ENCODE measurements around the gene MPO.

Gene MPO

DNA sequence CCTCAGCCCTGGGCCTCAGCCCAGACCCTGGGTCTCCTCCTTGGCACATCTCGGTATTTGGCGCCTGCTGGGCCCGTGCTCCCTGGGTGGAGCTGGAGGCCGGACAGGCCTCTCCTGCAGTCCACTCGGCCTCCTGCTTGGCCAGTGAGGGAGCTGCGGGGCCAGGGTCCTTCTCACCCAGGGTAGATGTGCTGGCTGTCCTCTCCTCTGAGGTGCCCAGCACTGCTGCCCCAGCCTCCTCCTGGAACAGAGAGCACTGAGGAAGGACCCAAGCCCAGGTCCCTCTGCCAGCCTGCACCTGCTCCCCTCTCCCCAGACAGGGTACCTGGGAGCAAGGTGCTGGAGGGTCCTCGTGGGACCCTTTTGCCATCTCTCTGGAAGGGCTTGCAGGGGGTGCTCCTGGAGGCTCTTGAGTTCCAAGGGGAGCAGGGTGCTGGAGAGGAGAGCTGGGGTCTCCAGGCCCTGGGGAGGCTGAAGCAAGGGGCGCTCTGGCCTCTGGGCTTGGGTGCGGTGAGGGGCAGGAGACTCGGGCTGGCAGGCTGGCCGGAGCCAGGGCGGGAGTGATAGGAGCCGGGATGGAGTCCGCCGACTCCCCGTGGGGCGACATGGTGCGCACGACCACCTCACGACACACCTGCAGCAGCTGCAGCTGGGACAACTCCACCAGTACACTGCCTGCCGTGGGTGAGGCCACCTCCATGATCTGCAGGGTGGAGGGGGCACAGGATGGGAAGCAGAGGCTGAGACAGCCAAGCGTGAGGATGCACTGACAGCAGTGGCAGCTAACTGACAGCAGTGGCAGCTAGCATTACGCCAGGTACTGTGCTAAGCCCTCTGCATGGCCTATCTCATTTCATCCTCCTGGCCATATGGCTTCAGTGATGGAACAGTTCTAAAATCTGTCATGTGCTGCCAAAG is 30.0 kb upstream of the MPO start:
- Histone ChIP-seq H3K9me3 (ENCODE audit: control insufficient read depth, low read length) (no peaks in the 10 kb centered on the region), H3K4me1 (ENCODE audit: control insufficient read depth, insufficient read depth, low read length, poor library complexity, severe bottlenecking) (no peaks in the 10 kb centered on the region), H3K36me3 (ENCODE audit: control insufficient read depth, insufficient read depth, low read length) (no peaks in the 10 kb centered on the region), H3K4me3 (ENCODE audit: extremely low read depth, insufficient read depth, low read length, poor library complexity, severe bottlenecking) (no peak overlapping the region), H3K27ac (ENCODE audit: low read depth, low read length, severe bottlenecking) (no peak overlapping the region)
- WGBS, 2 experiments (ENCODE audit: insufficient coverage in 2 of 2), result 91 to 92% methylated on average over 19 to 23 of the region's 23 CpGs

- Histone ChIP-seq H3K9me3 (ENCODE audit: control insufficient read depth, low read length) (no peaks in the 10 kb centered on the region), H3K27ac (ENCODE audit: low read depth, low read length, severe bottlenecking) (no peak overlapping the region), H3K4me1 (ENCODE audit: control insufficient read depth, insufficient read depth, low read length, poor library complexity, severe bottlenecking) (no peaks in the 10 kb centered on the region), H3K36me3 (ENCODE audit: control insufficient read depth, insufficient read depth, low read length) (no peaks in the 10 kb centered on the region), H3K4me3 (ENCODE audit: extremely low read depth, insufficient read depth, low read length, poor library complexity, severe bottlenecking) (no peak overlapping the region)
- WGBS, 2 experiments (ENCODE audit: insufficient coverage in 2 of 2), result 79 to 88% methylated on average over 2 of the region's 5 CpGs
These were observed 29.2 kb upstream of the MPO start for GRCh38 chr17:58309918-58310259.

DNA sequence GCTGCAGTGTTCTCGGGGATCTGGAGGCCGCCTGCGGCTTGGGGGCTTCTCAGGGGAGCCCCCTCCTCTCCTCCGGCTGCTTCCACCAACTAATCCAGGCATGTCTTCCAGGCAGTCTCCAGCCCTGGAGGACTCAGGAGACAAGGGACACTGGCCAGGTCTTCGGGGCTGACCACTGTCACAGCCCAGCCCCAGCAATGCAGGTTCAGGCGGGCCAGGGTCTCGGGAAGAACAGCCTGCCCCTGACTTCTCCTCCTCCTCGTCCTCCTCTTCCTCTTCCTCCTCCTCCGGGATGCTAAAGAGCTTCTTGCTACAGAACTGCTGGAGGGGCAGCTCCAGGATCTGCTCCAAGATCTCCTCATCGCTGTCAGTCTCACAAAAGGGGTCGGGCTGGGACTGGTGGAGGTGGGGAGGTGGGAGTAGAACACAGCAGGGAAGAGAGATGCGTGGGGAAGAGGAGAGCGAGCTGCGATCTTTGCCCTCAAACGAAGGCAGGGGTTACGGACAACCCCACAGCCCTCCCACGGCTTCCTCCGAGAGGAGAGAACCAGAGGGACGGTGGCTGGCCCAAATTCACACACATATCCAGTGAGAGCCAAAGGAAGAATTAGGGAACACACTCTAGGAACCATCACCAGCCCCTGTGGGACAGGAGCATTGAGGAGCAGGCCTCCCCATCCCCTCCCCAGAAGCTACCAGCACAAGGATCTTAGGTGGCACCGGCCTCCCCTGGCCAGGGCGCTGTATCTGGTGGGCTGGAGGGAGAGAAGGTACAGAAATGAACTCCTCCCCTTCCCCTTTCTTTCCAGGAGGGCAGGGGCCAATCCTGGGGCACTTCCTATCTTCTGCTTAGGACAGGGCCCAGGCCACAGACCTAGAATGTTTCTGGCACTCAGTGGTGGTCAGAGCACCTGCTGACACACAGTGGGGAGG is 28.5 kb upstream of the MPO start:
- WGBS, 2 experiments (ENCODE audit: insufficient coverage in 2 of 2), result 84 to 96% methylated on average over 4 to 15 of the region's 21 CpGs
- no peaks in the 10 kb centered on the region for H3K9me3 ChIP-seq (ENCODE audit: control insufficient read depth, low read length)
- no peak overlapping the region for H3K27ac ChIP-seq (ENCODE audit: low read depth, low read length, severe bottlenecking)
- no peaks in the 10 kb centered on the region for H3K36me3 ChIP-seq (ENCODE audit: control insufficient read depth, insufficient read depth, low read length)
- no peaks in the 10 kb centered on the region for H3K4me1 ChIP-seq (ENCODE audit: control insufficient read depth, insufficient read depth, low read length, poor library complexity, severe bottlenecking)
- H3K4me3 ChIP-seq (ENCODE audit: extremely low read depth, insufficient read depth, low read length, poor library complexity, severe bottlenecking), result no peak overlapping the region

DNA sequence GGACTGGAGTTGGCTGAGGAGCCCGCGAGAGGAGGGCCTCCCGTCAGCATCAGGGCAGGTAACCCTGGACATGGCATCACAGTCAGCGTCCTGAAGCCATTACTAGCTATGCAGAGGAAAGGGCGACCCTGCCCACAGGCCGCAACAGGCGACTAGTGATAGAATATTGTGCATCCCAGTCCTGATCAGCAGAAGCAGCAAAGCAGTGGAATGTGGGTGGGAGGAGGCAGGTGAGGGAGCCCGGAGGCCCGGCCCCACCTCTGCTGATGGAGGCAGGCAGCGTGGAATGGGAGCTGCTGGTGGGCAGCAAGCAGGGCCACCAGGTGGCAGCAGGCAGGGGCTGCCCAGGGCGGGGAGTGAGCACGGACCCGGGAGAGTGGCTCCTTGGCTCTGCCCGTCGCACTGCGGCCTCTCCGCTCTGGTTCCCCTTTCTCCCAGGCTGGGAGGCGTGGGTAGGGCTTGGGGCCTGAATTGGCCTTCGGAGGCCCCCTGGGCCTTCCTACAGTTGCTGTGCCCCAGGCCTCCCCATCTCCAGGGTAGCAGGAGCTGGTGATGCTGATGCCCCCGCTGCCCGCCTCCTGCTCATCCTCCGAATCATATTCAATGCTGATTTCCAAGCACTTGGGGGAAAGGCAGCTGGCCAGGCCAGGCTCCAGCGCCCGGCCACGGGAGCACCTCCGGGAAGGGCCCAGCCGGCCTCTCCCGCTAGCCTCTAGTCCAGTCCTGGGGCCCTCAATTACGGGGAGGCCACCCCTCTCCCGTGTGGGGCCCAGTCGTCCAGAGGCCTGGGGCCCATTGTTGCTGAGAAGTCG is 27.6 kb upstream of the MPO start:
- H3K4me3 ChIP-seq (ENCODE audit: extremely low read depth, insufficient read depth, low read length, poor library complexity, severe bottlenecking), result no peak overlapping the region
- no peaks in the 10 kb centered on the region for H3K36me3 ChIP-seq (ENCODE audit: control insufficient read depth, insufficient read depth, low read length)
- H3K27ac ChIP-seq (ENCODE audit: low read depth, low read length, severe bottlenecking), result no peak overlapping the region
- no peaks in the 10 kb centered on the region for H3K4me1 ChIP-seq (ENCODE audit: control insufficient read depth, insufficient read depth, low read length, poor library complexity, severe bottlenecking)
- WGBS, 2 experiments (ENCODE audit: insufficient coverage in 2 of 2), result 78 to 81% methylated on average over 26 to 31 of the region's 32 CpGs
- H3K9me3 ChIP-seq (ENCODE audit: control insufficient read depth, low read length), result no peaks in the 10 kb centered on the region

DNA sequence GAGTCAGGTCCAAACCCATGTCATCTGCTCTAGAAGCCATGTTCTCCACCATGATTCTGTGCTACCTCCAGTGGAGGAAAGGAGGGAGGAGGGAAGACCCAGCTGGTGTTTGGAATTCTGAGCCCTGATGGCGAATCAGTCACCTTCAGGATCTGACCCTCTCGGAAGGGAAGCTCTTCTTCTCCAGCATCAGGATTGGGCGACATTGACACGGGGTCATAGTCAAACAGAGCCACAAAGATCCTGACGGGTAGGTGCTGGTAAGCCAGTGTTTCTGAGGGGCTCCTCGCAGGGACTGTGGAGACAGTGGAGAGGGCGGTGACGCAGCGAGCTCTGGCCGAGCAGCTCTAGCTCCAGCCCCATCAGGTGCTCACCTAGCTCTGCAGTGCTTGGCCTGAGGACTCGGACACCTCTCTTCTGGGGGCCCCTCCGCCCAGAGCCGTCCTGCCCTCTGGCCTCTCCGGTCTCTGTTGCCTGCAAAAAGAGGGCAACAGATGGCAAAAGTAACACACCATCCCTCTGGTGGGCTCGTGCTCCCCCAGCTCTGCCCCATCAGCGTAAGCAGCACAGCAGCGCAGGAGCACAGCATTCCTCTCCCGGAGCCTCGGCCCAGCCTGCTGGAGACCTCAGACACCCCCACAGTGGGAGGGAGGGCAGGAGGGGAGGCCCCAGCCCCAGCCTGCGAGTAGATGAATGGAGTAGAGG is 26.9 kb upstream of the MPO start:
- no peak overlapping the region for H3K27ac ChIP-seq (ENCODE audit: low read depth, low read length, severe bottlenecking)
- no peaks in the 10 kb centered on the region for H3K9me3 ChIP-seq (ENCODE audit: control insufficient read depth, low read length)
- no peaks in the 10 kb centered on the region for H3K4me1 ChIP-seq (ENCODE audit: control insufficient read depth, insufficient read depth, low read length, poor library complexity, severe bottlenecking)
- WGBS, 2 experiments (ENCODE audit: insufficient coverage in 2 of 2), result 92 to 94% methylated on average over 14 to 16 of the region's 20 CpGs
- H3K4me3 ChIP-seq (ENCODE audit: extremely low read depth, insufficient read depth, low read length, poor library complexity, severe bottlenecking), result no peak overlapping the region
- H3K36me3 ChIP-seq (ENCODE audit: control insufficient read depth, insufficient read depth, low read length), result no peaks in the 10 kb centered on the region

DNA sequence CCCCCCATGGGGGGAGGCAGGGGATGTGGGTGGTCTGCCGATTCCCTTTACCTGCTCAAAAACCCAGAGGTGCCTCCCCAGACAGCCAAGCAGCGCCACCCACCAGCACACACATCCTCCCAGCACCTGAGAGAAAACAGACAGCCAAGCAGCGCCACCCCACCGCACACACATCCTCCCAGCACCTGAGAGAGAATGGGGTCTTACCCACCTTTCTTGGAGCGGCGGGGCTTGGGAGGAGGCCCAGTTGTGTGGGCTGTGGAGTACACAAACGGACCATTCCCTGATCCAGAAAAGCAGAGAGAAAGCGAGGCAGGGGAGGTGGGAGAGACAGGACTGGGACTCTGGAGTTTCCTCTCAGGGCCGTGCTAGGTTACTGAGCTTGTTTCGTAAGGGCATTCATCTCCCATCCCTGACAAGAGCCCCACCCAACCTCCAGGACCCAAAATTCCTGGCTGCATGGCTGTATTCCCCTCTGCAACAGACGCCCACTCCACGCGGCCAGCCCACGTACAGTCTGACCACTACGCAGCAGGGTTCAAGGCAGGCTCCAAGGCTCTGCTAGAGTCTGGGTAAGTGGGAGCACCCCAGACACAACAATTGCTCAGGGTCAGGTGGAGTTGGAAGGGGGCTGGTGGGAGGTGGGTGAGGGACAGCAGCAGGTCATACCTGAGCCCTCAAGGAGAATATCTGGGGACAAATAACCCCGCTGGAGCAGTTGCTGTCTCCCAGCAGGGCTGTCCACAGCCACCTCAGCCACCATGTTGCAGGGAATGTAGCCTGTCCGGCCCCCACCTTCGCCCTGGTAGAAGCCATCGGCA is 25.6 kb upstream of the MPO start:
- H3K9me3 ChIP-seq (ENCODE audit: control insufficient read depth, low read length), result no peaks in the 10 kb centered on the region
- H3K4me1 ChIP-seq (ENCODE audit: control insufficient read depth, insufficient read depth, low read length, poor library complexity, severe bottlenecking), result no peaks in the 10 kb centered on the region
- H3K4me3 ChIP-seq (ENCODE audit: extremely low read depth, insufficient read depth, low read length, poor library complexity, severe bottlenecking), result no peak overlapping the region
- H3K27ac ChIP-seq (ENCODE audit: low read depth, low read length, severe bottlenecking), result no peak overlapping the region
- H3K36me3 ChIP-seq (ENCODE audit: control insufficient read depth, insufficient read depth, low read length), result no peaks in the 10 kb centered on the region
- WGBS, 2 experiments (ENCODE audit: insufficient coverage in 2 of 2), result 93 to 95% methylated on average over 13 to 17 of the region's 19 CpGs

DNA sequence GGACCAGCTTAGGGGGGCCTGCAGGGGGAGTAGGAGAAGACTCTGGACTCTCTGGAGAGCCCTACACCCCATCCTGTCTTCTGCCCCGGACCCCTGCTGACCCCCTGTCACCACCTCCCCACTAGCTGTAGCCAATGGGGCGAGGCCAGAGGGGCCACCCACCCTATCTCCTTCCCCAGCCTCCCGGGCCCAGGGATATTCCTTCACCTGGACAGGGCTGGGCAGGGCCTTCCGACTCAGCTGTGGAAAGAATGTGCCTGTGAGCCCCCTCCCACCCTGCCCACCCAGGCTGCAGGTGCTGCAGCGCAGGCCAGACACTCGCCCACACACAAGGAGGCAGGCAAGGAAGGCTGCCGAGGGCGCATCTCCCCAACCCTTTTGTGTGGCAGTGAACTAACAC is 24.9 kb upstream of the MPO start:
- no peaks in the 10 kb centered on the region for H3K4me1 ChIP-seq (ENCODE audit: control insufficient read depth, insufficient read depth, low read length, poor library complexity, severe bottlenecking)
- no peak overlapping the region for H3K4me3 ChIP-seq (ENCODE audit: extremely low read depth, insufficient read depth, low read length, poor library complexity, severe bottlenecking)
- no peaks in the 10 kb centered on the region for H3K36me3 ChIP-seq (ENCODE audit: control insufficient read depth, insufficient read depth, low read length)
- H3K9me3 ChIP-seq (ENCODE audit: control insufficient read depth, low read length), result no peaks in the 10 kb centered on the region
- WGBS, 2 experiments (ENCODE audit: insufficient coverage in 2 of 2), result 86% methylated on average over 8 of the region's 8 CpGs; no CpG with 5 or more reads in 1 of the 2 experiments
- no peak overlapping the region for H3K27ac ChIP-seq (ENCODE audit: low read depth, low read length, severe bottlenecking)

- H3K4me1 ChIP-seq (ENCODE audit: control insufficient read depth, insufficient read depth, low read length, poor library complexity, severe bottlenecking), result no peaks in the 10 kb centered on the region
- 94 to 98% methylated on average over 9 to 13 of the region's 14 CpGs for WGBS, 2 experiments (ENCODE audit: insufficient coverage in 2 of 2)
- no peak overlapping the region for H3K4me3 ChIP-seq (ENCODE audit: extremely low read depth, insufficient read depth, low read length, poor library complexity, severe bottlenecking)
- no peak overlapping the region for H3K27ac ChIP-seq (ENCODE audit: low read depth, low read length, severe bottlenecking)
- H3K9me3 ChIP-seq (ENCODE audit: control insufficient read depth, low read length), result no peaks in the 10 kb centered on the region
- no peaks in the 10 kb centered on the region for H3K36me3 ChIP-seq (ENCODE audit: control insufficient read depth, insufficient read depth, low read length)
These were observed 24.2 kb upstream of the MPO start for GRCh38 chr17:58304750-58305486.
